Measurements from ENCODE around the gene SLC17A1. TPM values are rescaled to one million over a fixed set of nuclear protein-coding genes. Genes with fewer than 3 reads are reported as not detected.

Gene SLC17A1
- total RNA-seq, 1 experiment from 2014 or later, result not detected

GRCh38 chr6:25833136-25833535 lies 1.3 kb upstream of the SLC17A1 start:
- TF ChIP-seq KAT7 (CRISPR knock-in tag; IDR thresholded peaks at IDR 0.05; ENCODE audit: borderline replicate concordance) (no peak), ZBTB21 (CRISPR knock-in tag; IDR thresholded peaks at IDR 0.05; ENCODE audit: borderline replicate concordance) (no peak), FOXJ3 (CRISPR knock-in tag; IDR thresholded peaks at IDR 0.05; ENCODE audit: borderline replicate concordance) (no peak), MXD4 (CRISPR knock-in tag; IDR thresholded peaks at IDR 0.05; ENCODE audit: borderline replicate concordance) (no peak), ZNF232 (CRISPR knock-in tag; IDR thresholded peaks at IDR 0.05) (no peak), NR2C2 (CRISPR knock-in tag; IDR thresholded peaks at IDR 0.05) (no peak), ATF3 (CRISPR knock-in tag; conservative IDR thresholded peaks at IDR 0.05) (no peak), CREB1 (CRISPR knock-in tag; IDR thresholded peaks at IDR 0.05) (no peak), TEAD4 (CRISPR knock-in tag; IDR thresholded peaks at IDR 0.05) (no peak), STAT6 (CRISPR knock-in tag; conservative IDR thresholded peaks at IDR 0.05; ENCODE audit: low read depth) (no peak), PREB (CRISPR knock-in tag; IDR thresholded peaks at IDR 0.05; ENCODE audit: borderline replicate concordance) (no peak), TP53 (CRISPR knock-in tag; IDR thresholded peaks at IDR 0.05) (no peak), JAZF1 (CRISPR knock-in tag; IDR thresholded peaks at IDR 0.05) (no peak), NR3C1 (CRISPR knock-in tag; conservative IDR thresholded peaks at IDR 0.05; ENCODE audit: low read depth) (no peak), PRRX2 (CRISPR knock-in tag; IDR thresholded peaks at IDR 0.05) (no peak), NFE2L1 (CRISPR knock-in tag; IDR thresholded peaks at IDR 0.05) (no peak), IRF1 (CRISPR knock-in tag; IDR thresholded peaks at IDR 0.05) (no peak), HMGXB4 (CRISPR knock-in tag; IDR thresholded peaks at IDR 0.05) (no peak), ZNF512 (CRISPR knock-in tag; IDR thresholded peaks at IDR 0.05; ENCODE audit: borderline replicate concordance) (no peak), ZNF425 (CRISPR knock-in tag; conservative IDR thresholded peaks at IDR 0.05) (no peak)
- Mint-ChIP-seq H3K4me1 (no peaks in the 10 kb centered on the region), H3K4me3 (no peak overlapping the region), H3K9me3 (no peaks in the 10 kb centered on the region), H3K27ac (no peak overlapping the region), H3K27me3 (ENCODE audit: low read depth) (no peaks in the 10 kb centered on the region), H3K36me3 (no peaks in the 10 kb centered on the region)
- DNase-seq (ENCODE audit: low spot score) (no peak), ATAC-seq (no peak)
- POLR2A ChIA-PET, result no interaction called here
- CTCF ChIA-PET, result no interaction called here
